ENCODE data around the gene TNFSF13B.
"Not testable (repeated sequence)": the region's sequence is repeated elsewhere in the genome, so short reads cannot be mapped to it uniquely, and the experiment has no call there.

TNFSF13B gene

GRCh38 chr13:108283110-108283509 lies 13.6 kb downstream of the TNFSF13B start:
- no peak for DNase-seq

- no peak for DNase-seq
Measured at GRCh38 chr13:108288741-108289140, 19.2 kb downstream of the TNFSF13B start.

- no peak for DNase-seq
Measured at GRCh38 chr13:108289819-108290218, 20.3 kb downstream of the TNFSF13B start.

GRCh38 chr13:108297114-108297513 lies 27.6 kb downstream of the TNFSF13B start:
- DNase-seq = no peak

GRCh38 chr13:108302279-108302678 lies 32.8 kb downstream of the TNFSF13B start:
- no peak for DNase-seq

- DNase-seq = no peak
Measured at GRCh38 chr13:108304170-108305016, 34.9 kb downstream of the TNFSF13B start.

- no peak for DNase-seq
Measured at GRCh38 chr13:108305655-108306054, 36.1 kb downstream of the TNFSF13B start.

GRCh38 chr13:108306860-108307259 lies 37.3 kb downstream of the TNFSF13B start:
- DNase-seq = peak; percentile 29

- DNase-seq = not testable (repeated sequence)
Measured at GRCh38 chr13:108311596-108311995, 42.1 kb downstream of the TNFSF13B start.

- no peak for DNase-seq
Measured at GRCh38 chr13:108313382-108313781, 43.9 kb downstream of the TNFSF13B start.

GRCh38 chr13:108315273-108315672 lies 45.8 kb downstream of the TNFSF13B start:
- no peak for DNase-seq

GRCh38 chr13:108315991-108316390 lies 46.5 kb downstream of the TNFSF13B start:
- no peak for DNase-seq

- DNase-seq = no peak
Measured at GRCh38 chr13:108316413-108316812, 46.9 kb downstream of the TNFSF13B start.

- DNase-seq = peak; percentile 66
Measured at GRCh38 chr13:108322206-108322824, 52.8 kb downstream of the TNFSF13B start.

- DNase-seq = no peak
Measured at GRCh38 chr13:108323031-108323430, 53.5 kb downstream of the TNFSF13B start.

- DNase-seq = no peak
Measured at GRCh38 chr13:108325863-108326262, 56.3 kb downstream of the TNFSF13B start.

GRCh38 chr13:108326309-108326708 lies 56.8 kb downstream of the TNFSF13B start:
- DNase-seq = peak; percentile 23

GRCh38 chr13:108328848-108329247 lies 59.3 kb downstream of the TNFSF13B start:
- no peak for DNase-seq

GRCh38 chr13:108332791-108333190 lies 63.3 kb downstream of the TNFSF13B start:
- DNase-seq = no peak

- peak; percentile 43 for DNase-seq
Measured at GRCh38 chr13:108342369-108343289, 73.1 kb downstream of the TNFSF13B start.

- no peak for DNase-seq
Measured at GRCh38 chr13:108345016-108345415, 75.5 kb downstream of the TNFSF13B start.

- peak; percentile 10 for DNase-seq
Measured at GRCh38 chr13:108346376-108346775, 76.9 kb downstream of the TNFSF13B start.

- DNase-seq = no peak
Measured at GRCh38 chr13:108349269-108349668, 79.8 kb downstream of the TNFSF13B start.

Data from CD4-positive, alpha-beta T cell treated with Interleukin-17A for 1 hour (primary cell).